HEK293 (cell line): ENCODE results near the gene CPA4.

Source experiments
- HOXA7 ChIP-seq: sonication (generic); formaldehyde crosslinking; IDR thresholded peaks from 2 replicates; pipeline ENCODE4 v1.8.1; 2022; ENCODE audit warnings: missing genetic modification reagents, borderline replicate concordance
- KLF1 ChIP-seq: fragments of 450-650 bp; formaldehyde crosslinking; IDR thresholded peaks from 2 replicates; pipeline ENCODE4 v1.5.1; 2016; ENCODE audit warnings: missing biosample characterization, missing genetic modification characterization
- KLF9 ChIP-seq: fragments of 450-650 bp; formaldehyde crosslinking; IDR thresholded peaks from 2 replicates; pipeline ENCODE4 v1.5.1; 2016; ENCODE audit warnings: missing biosample characterization, missing genetic modification characterization, low read depth
- SP3 ChIP-seq: fragments of 450-650 bp; formaldehyde crosslinking; IDR thresholded peaks from 2 replicates; pipeline ENCODE4 v1.5.1; 2016; ENCODE audit warnings: missing biosample characterization, missing genetic modification characterization
- ZNF777 ChIP-seq: fragments of 450-650 bp; formaldehyde crosslinking; IDR thresholded peaks from 2 replicates; pipeline ENCODE4 v1.5.1; 2017; ENCODE audit warnings: missing biosample characterization, missing genetic modification characterization, borderline replicate concordance
- TF ChIP-seq, protein P1 (sequence below): fragments of 450-650 bp; formaldehyde crosslinking; IDR thresholded peaks from 2 replicates; pipeline ENCODE4 v1.5.1; 2016; ENCODE audit warnings: missing biosample characterization, missing genetic modification characterization
- TF ChIP-seq, protein P2 (sequence below): fragments of 450-650 bp; formaldehyde crosslinking; IDR thresholded peaks from 2 replicates; pipeline ENCODE4 v1.5.1; 2017; ENCODE audit warnings: missing biosample characterization, missing genetic modification characterization
- TF ChIP-seq, protein P3 (sequence below): fragments of 450-650 bp; IDR thresholded peaks from 2 replicates; pipeline ENCODE4 v1.5.1; 2018; ENCODE audit warnings: missing biosample characterization, missing genetic modification characterization

DNA sequence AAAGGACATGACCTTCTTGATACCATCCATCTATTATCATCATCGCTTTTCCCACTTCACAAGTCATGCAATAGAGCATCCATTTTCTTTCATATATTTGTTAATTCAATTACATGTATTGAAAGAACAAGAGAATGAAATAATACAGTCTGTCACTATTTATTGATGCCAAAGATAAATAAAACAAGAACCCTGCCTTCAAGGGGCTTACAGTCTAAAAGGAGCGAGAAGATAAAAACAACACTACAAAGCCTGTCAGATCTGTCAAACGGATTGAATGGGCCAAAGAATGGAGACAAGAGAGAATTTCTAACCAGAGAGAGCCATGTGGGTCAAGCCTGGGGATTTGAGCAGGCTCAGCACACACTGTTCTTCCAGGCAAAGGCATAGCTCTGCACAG lies 67.6 kb downstream of the CPA4 start:
- TF ChIP-seq HOXA7 (CRISPR knock-in tag) (no peak), SP3 (tag by site-specific recombination) (no peak), KLF1 (tag by site-specific recombination) (no peak), ZNF777 (no peak), KLF9 (tag by site-specific recombination) (no peak)
- TF ChIP-seq, protein P1, sequence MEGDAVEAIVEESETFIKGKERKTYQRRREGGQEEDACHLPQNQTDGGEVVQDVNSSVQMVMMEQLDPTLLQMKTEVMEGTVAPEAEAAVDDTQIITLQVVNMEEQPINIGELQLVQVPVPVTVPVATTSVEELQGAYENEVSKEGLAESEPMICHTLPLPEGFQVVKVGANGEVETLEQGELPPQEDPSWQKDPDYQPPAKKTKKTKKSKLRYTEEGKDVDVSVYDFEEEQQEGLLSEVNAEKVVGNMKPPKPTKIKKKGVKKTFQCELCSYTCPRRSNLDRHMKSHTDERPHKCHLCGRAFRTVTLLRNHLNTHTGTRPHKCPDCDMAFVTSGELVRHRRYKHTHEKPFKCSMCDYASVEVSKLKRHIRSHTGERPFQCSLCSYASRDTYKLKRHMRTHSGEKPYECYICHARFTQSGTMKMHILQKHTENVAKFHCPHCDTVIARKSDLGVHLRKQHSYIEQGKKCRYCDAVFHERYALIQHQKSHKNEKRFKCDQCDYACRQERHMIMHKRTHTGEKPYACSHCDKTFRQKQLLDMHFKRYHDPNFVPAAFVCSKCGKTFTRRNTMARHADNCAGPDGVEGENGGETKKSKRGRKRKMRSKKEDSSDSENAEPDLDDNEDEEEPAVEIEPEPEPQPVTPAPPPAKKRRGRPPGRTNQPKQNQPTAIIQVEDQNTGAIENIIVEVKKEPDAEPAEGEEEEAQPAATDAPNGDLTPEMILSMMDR (tag by site-specific recombination): no peak
- TF ChIP-seq, protein P2, sequence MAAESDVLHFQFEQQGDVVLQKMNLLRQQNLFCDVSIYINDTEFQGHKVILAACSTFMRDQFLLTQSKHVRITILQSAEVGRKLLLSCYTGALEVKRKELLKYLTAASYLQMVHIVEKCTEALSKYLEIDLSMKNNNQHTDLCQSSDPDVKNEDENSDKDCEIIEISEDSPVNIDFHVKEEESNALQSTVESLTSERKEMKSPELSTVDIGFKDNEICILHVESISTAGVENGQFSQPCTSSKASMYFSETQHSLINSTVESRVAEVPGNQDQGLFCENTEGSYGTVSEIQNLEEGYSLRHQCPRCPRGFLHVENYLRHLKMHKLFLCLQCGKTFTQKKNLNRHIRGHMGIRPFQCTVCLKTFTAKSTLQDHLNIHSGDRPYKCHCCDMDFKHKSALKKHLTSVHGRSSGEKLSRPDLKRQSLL: no peak
- TF ChIP-seq, protein P3, sequence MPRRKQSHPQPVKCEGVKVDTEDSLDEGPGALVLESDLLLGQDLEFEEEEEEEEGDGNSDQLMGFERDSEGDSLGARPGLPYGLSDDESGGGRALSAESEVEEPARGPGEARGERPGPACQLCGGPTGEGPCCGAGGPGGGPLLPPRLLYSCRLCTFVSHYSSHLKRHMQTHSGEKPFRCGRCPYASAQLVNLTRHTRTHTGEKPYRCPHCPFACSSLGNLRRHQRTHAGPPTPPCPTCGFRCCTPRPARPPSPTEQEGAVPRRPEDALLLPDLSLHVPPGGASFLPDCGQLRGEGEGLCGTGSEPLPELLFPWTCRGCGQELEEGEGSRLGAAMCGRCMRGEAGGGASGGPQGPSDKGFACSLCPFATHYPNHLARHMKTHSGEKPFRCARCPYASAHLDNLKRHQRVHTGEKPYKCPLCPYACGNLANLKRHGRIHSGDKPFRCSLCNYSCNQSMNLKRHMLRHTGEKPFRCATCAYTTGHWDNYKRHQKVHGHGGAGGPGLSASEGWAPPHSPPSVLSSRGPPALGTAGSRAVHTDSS (tag by site-specific recombination): no peak
